ENCODE results near the gene TLE3.

TLE3 gene

GRCh38 chr15:70072479-70072878 is 25.2 kb downstream of the TLE3 start:
- no peak for DNase-seq (ENCODE audit: low spot score)
- peak; percentile 18 for TF ChIP-seq CTCF (IDR thresholded peaks at IDR 0.05; ENCODE audit: extremely low read depth, insufficient read depth, missing control alignments)
- in situ Hi-C loops (cut with MboI; ENCODE audit: low pct_unique_long_range_greater_than_20kb, low sequenced_read_pairs, unreplicated experiment), result no loop called here

DNA sequence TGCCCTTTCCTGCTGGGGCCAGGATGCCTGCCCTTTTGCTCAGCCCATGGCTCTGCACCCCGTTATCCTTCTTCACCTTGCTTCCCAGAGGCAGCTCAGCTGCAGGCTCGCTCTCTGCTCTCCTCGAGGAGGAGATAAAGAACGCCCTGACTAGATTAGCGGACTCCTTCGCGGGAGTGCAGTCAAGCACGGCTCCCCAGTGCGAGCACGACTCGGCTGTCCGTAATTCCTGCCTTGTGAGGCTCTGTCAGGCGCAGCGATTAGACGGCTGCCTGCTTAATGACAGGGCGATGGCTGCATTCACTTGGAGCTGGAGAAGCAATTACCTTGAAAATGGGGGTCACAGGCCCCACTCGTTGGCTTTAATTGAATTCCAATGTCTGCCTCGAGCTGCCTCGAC is 25.9 kb downstream of the TLE3 start:
- DNase-seq (ENCODE audit: low spot score), result no peak
- no peak for TF ChIP-seq CTCF (IDR thresholded peaks at IDR 0.05; ENCODE audit: extremely low read depth, insufficient read depth, missing control alignments)
- in situ Hi-C loops (cut with MboI; ENCODE audit: low pct_unique_long_range_greater_than_20kb, low sequenced_read_pairs, unreplicated experiment), result no loop called here

DNA sequence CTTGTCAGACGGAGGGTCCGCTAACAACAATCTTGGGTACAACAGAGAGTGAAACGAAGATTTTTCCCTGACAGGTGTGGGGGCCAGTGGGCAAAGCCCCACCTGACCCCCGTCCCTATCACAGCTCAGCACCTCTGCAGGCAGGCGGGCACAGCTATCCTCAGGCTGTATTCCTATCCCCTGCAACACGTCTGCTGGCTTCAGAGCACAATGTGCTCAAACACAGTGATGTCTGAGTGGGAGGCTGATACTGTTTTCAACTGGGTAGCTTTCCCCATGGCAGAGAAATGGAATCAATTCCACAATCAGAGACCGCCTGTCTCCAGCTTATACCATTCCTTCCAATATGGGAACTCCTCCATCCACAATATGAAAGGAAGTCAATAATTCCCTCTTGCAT is 28.0 kb downstream of the TLE3 start:
- no peak for TF ChIP-seq CTCF (IDR thresholded peaks at IDR 0.05; ENCODE audit: extremely low read depth, insufficient read depth, missing control alignments)
- in situ Hi-C loops (cut with MboI; ENCODE audit: low pct_unique_long_range_greater_than_20kb, low sequenced_read_pairs, unreplicated experiment), result no loop called here
- DNase-seq (ENCODE audit: low spot score), result no peak

- no peak for DNase-seq (ENCODE audit: low spot score)
- in situ Hi-C loops (cut with MboI; ENCODE audit: low pct_unique_long_range_greater_than_20kb, low sequenced_read_pairs, unreplicated experiment), result no loop called here
- no peak for TF ChIP-seq CTCF (IDR thresholded peaks at IDR 0.05; ENCODE audit: extremely low read depth, insufficient read depth, missing control alignments)
Observed at GRCh38 chr15:70068783-70069565, 28.7 kb downstream of the TLE3 start.

GRCh38 chr15:70067681-70068080 is 30.0 kb downstream of the TLE3 start:
- DNase-seq (ENCODE audit: low spot score), result no peak

GRCh38 chr15:70067011-70067410 is 30.7 kb downstream of the TLE3 start:
- no peak for DNase-seq (ENCODE audit: low spot score)
- TF ChIP-seq CTCF (IDR thresholded peaks at IDR 0.05; ENCODE audit: extremely low read depth, insufficient read depth, missing control alignments), result no peak
- in situ Hi-C loops (cut with MboI; ENCODE audit: low pct_unique_long_range_greater_than_20kb, low sequenced_read_pairs, unreplicated experiment), result no loop called here

More at GRCh38 chr15:70067681-70068080, 30.0 kb downstream of the TLE3 start:
- TF ChIP-seq CTCF (IDR thresholded peaks at IDR 0.05; ENCODE audit: extremely low read depth, insufficient read depth, missing control alignments), result no peak
- in situ Hi-C loops (cut with MboI; ENCODE audit: low pct_unique_long_range_greater_than_20kb, low sequenced_read_pairs, unreplicated experiment), result no loop called here
